ENCODE measurements around the gene MBD3. TPM values are rescaled to one million over a fixed set of nuclear protein-coding genes. Genes with fewer than 3 reads are reported as not detected.

The MBD3 gene
- total and polyA plus RNA-seq, 2 of the 4 experiments (the other 2 are of a cell fraction) = 42.5 to 66.3 TPM

DNA sequence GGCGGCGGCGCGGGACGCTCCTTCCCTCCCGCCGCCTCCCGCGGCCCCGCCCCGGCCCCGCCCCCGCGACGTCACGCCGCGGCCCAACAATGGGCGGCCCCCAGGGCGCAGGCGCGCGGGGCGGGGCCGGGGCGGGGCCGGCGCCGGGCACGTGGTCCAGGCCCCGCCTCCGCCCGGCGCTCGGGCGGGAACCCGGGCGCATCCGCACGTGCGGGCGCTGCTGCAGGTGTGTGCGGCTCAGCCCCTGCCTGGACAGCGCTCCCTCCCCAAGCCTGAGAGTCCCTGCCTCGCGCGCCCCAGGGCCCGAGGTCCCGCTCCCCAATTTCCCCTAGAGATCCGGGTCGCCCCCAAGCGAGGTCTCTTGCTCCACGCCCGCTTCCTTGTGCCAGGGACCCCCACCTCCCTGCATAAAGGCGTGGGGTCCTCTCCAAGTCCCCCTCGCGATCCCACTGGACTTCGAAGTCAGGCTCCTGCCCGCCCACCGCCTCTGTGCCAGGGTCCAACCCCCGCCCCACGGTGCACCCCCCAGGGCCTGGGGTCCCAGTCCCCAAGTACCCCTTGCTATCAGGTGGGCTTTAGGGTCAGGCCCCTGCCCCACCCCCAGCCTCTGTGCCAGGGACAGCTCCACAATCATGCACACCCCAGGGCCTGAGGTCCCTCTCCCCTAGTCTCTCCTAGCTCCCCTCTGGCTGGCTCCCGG is 24.2 kb downstream of the MBD3 start, which contains the start of gene MEX3D:
Gene MEX3D (minus strand): TSS at position 6 of the 700 bp plus-strand sequence. CDS start 267 bp downstream, outside the sequence.
- ChIA-PET CTCF (no interaction called here), POLR2A (ENCODE audit: unreplicated experiment) (interaction anchor here (0.6 kb wide), 1 partner anchor 13 kb away, joined by 5 read pairs; no protein-coding TSS in a partner anchor)
- Histone ChIP-seq H3K4me2 (ENCODE audit: low read depth, low read length) (peak within 1 kb of the TSS; percentile 77), H2AK5ac (ENCODE audit: low read depth, low read length) (peak within 1 kb of the TSS; percentile 81), H3K14ac (replicated peaks; ENCODE audit: low read depth, low read length) (0 out of 2 replicates have a peak within 1 kb of the TSS, but pooled peaks have one; percentile 31), H3K4ac (ENCODE audit: low read depth, low read length) (peak within 1 kb of the TSS; percentile 95; the same call in 1 of the 2 replicates), H3K9ac (ENCODE audit: low read depth, low read length) (peak within 1 kb of the TSS; percentile 98), H3K79me1 (ENCODE audit: low read depth in 1 of 2, low read length in 2 of 2) (peaks cover 0 to 21% of the 10 kb centered on the region in 2 experiments; a peak in 2 of 4 replicates), H2BK5ac (ENCODE audit: low read depth, low read length, poor library complexity, severe bottlenecking) (peak within 1 kb of the TSS; percentile 91), H2AK9ac (replicated peaks; ENCODE audit: low read depth, low read length, poor library complexity) (peak within 1 kb of the TSS; percentile 100), H4K5ac (ENCODE audit: low read depth, low read length) (peak within 1 kb of the TSS; percentile 84; the same call in 1 of the 2 replicates), H2AFZ (replicated peaks; ENCODE audit: low read length, poor library complexity) (peak within 1 kb of the TSS; percentile 87), H2BK20ac (ENCODE audit: low read depth, low read length) (no peak within 1 kb of the TSS), H3K56ac (ENCODE audit: extremely low read depth, insufficient read depth, low read length) (peak within 1 kb of the TSS; percentile 52; the same call in 1 of the 2 replicates), H3K23ac (ENCODE audit: low read depth, low read length) (peak within 1 kb of the TSS; percentile 17; the same call in 1 of the 2 replicates), H2BK120ac (ENCODE audit: low read depth, low read length) (no peak within 1 kb of the TSS), H3K36me3 (ENCODE audit: control insufficient read depth, insufficient read depth, low read length) (peaks cover 3% of the 10 kb centered on the region; the same call in 1 of the 2 replicates), H3K27ac (ENCODE audit: insufficient read depth, low read length) (peak within 1 kb of the TSS; percentile 95), H3K27me3 (ENCODE audit: control insufficient read depth, insufficient read depth, low read length) (no peaks in the 10 kb centered on the region; the same call in 1 of the 2 replicates), H3K9me1 (ENCODE audit: insufficient read depth, low read length) (peaks cover 7% of the 10 kb centered on the region), H2BK15ac (ENCODE audit: low read depth, low read length) (no peak within 1 kb of the TSS), H4K8ac (ENCODE audit: low read depth in 2 of 2, low read length in 2 of 2) (peak within 1 kb of the TSS in 1 of 2 experiments; percentile 40; a peak in 2 of 4 replicates), H4K91ac (ENCODE audit: insufficient read depth, low read depth, low read length) (peak within 1 kb of the TSS; percentile 58), H3K4me3 (ENCODE audit: insufficient read depth, low read depth, low read length) (peak within 1 kb of the TSS; percentile 97), H3K4me1 (ENCODE audit: control insufficient read depth, insufficient read depth, low read length) (peaks cover 8% of the 10 kb centered on the region), H4K20me1 (ENCODE audit: insufficient read depth, low read length) (peaks cover 39% of the 10 kb centered on the region), H3K18ac (ENCODE audit: low read depth, low read length) (peak within 1 kb of the TSS; percentile 78; the same call in 1 of the 2 replicates), H3K9me3 (ENCODE audit: control insufficient read depth, insufficient read depth, low read length) (no peaks in the 10 kb centered on the region)
- peak; percentile 74 for ATAC-seq (ENCODE audit: low read depth)
- dilution Hi-C loops (cut with HindIII; ENCODE audit: low sequenced_read_pairs, unreplicated experiment) = no loop called here
- peak; percentile 49 for DNase-seq
- 8% methylated on average over 36 of the region's 63 CpGs; no CpG with 5 or more reads in 1 of the 2 experiments for WGBS, 2 experiments (ENCODE audit: extremely low coverage in 2 of 2, insufficient read length in 1 of 2)
- BruUV-seq (replicated peaks) = no TSS peak
- in situ Hi-C loops (cut with MboI; ENCODE audit: low sequenced_read_pairs) = no loop called here
- intact Hi-C loops (cut with micrococcal nuclease) = loop anchor here (10.0 kb wide), 1 partner anchor 986 kb away; no protein-coding TSS in a partner anchor
- no peak for TF ChIP-seq CTCF (conservative IDR thresholded peaks at IDR 0.05; ENCODE audit: low read depth, low read length)
- peak; percentile 91 for TF ChIP-seq USF2 (IDR thresholded peaks at IDR 0.05; ENCODE audit: low read depth, low read length)
- TF ChIP-seq SMC3 (IDR thresholded peaks at IDR 0.05; ENCODE audit: low read depth, low read length) = no peak
- peak; percentile 74; the same call in 1 of the 2 replicates for TF ChIP-seq MAZ (IDR thresholded peaks at IDR 0.05; ENCODE audit: borderline replicate concordance, low read depth, low read length)
- no peak for TF ChIP-seq CEBPB (IDR thresholded peaks at IDR 0.05; ENCODE audit: low read depth, low read length)
- peak; percentile 56; the same call in 1 of the 2 replicates for TF ChIP-seq MXI1 (IDR thresholded peaks at IDR 0.05; ENCODE audit: borderline replicate concordance, low read depth, low read length)
- peak; percentile 94 for TF ChIP-seq BHLHE40 (IDR thresholded peaks at IDR 0.05; ENCODE audit: low read depth, low read length)
